ENCODE data around the gene TSPAN5. TPM values are rescaled to one million over a fixed set of nuclear protein-coding genes. Genes with fewer than 3 reads are reported as not detected.

Gene TSPAN5
- total RNA-seq, 1 donor from 2014 or later, result 14.7 TPM

DNA sequence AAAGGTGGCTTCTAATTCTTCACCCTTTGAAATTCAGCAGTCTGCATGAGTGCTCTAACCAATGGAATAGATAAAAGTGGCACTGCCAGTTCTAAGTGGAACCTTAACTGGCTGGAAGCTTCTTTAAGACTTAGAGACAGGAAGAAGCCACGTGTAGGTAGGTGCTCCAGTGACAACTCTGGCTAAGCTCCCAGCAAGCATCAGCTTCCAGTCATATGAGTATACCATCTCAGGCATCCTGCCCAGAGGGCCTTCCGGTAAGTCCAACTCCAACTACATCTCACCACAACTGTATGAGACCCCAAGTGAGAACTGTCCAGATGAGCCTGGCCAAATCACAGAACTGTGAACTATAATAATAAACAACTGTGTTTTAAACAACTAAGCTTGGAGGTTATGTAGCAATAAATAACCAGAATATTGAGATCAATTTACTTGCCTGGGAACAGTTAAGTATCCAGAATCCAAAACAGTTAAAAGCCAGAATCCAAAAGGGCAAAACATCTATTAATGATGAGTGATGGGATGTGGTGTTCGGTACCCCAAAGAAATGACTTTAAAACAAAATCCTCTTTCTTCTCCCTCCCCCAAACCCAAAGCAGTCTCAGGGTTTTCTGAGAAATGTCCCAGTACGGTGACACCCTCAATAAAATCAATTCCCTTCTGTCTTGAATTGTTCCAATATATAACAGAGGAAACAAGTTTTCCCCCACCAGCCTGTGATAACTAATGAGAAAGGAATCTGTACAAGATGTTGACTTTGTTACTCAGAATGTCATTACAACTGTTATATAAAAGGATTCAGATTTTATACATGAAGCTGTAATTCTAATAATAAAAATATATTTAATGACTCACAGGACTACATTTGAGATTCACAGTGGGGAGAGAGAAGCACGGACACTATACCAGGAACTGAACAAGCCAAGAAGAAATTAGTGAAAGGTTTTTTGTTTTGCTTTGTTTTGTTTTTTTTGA, 4.2 kb downstream of the TSPAN5 start:
- Mint-ChIP-seq H3K9me3 (peaks cover 21% of the 10 kb centered on the region), H3K4me3 (no peak overlapping the region), H3K27ac (no peak overlapping the region), H3K27me3 (ENCODE audit: low read depth) (peaks cover 50% of the 10 kb centered on the region), H3K36me3 (no peaks in the 10 kb centered on the region), H3K4me1 (peaks cover 19% of the 10 kb centered on the region)
- no peak for DNase-seq (ENCODE audit: low spot score in 2 of 2, unreplicated experiment in 2 of 2)
- TF ChIP-seq, protein P1, sequence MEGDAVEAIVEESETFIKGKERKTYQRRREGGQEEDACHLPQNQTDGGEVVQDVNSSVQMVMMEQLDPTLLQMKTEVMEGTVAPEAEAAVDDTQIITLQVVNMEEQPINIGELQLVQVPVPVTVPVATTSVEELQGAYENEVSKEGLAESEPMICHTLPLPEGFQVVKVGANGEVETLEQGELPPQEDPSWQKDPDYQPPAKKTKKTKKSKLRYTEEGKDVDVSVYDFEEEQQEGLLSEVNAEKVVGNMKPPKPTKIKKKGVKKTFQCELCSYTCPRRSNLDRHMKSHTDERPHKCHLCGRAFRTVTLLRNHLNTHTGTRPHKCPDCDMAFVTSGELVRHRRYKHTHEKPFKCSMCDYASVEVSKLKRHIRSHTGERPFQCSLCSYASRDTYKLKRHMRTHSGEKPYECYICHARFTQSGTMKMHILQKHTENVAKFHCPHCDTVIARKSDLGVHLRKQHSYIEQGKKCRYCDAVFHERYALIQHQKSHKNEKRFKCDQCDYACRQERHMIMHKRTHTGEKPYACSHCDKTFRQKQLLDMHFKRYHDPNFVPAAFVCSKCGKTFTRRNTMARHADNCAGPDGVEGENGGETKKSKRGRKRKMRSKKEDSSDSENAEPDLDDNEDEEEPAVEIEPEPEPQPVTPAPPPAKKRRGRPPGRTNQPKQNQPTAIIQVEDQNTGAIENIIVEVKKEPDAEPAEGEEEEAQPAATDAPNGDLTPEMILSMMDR (IDR thresholded peaks at IDR 0.05; ENCODE audit: unreplicated experiment), result no peak

DNA sequence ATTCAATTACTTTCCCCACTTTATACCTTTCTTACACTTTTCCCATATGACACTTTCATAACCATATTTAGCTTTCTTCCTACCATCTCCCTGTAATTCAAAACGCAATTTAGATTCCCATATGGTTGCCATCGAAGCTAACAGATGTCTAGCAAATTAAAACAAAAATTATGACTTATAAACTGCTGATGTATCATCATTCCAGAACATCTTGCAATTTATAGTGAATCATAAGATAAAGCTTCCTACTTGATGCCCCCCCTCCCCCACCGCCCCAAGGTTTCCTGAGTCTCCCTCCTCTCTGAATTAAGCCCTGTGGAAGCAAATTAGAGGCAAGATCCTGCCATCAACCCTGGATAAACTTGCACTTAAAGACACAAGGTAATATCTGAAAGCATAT, 5.4 kb downstream of the TSPAN5 start:
- Mint-ChIP-seq H3K27me3 (ENCODE audit: low read depth) (peaks cover 45% of the 10 kb centered on the region), H3K36me3 (no peaks in the 10 kb centered on the region), H3K27ac (no peak overlapping the region), H3K9me3 (peaks cover 21% of the 10 kb centered on the region), H3K4me1 (peaks cover 15% of the 10 kb centered on the region), H3K4me3 (no peak overlapping the region)
- TF ChIP-seq, protein P1 (IDR thresholded peaks at IDR 0.05; ENCODE audit: unreplicated experiment), result no peak
- DNase-seq (ENCODE audit: low spot score in 2 of 2, unreplicated experiment in 2 of 2), result no peak

DNA sequence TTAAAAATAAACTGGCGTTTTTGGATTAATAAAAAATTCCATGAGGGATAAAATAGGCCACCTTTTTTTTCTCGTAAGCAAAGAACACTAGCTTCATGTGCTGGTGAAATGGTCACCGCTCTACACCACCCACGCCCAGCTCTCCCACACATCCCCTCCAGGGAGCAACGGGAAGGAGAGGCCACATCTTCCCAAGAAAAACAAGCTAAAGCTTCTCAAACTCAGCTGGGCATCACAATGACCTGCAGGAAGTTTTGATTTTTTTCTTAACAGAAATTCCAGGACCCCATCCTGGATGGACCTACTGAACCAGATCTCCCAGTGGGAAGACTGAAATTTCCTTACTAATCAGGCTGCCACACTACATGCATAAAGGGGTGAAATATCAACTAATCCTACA, 9.8 kb downstream of the TSPAN5 start:
- no peaks in the 10 kb centered on the region for H3K4me1 Mint-ChIP-seq
- peaks cover 3% of the 10 kb centered on the region for H3K27me3 Mint-ChIP-seq (ENCODE audit: low read depth)
- no peak overlapping the region for H3K4me3 Mint-ChIP-seq
- H3K36me3 Mint-ChIP-seq, result no peaks in the 10 kb centered on the region
- H3K9me3 Mint-ChIP-seq, result peaks cover 21% of the 10 kb centered on the region
- H3K27ac Mint-ChIP-seq, result no peak overlapping the region
- TF ChIP-seq, protein P1 (IDR thresholded peaks at IDR 0.05; ENCODE audit: unreplicated experiment), result no peak
- DNase-seq (ENCODE audit: low spot score in 2 of 2, unreplicated experiment in 2 of 2), result no peak

DNA sequence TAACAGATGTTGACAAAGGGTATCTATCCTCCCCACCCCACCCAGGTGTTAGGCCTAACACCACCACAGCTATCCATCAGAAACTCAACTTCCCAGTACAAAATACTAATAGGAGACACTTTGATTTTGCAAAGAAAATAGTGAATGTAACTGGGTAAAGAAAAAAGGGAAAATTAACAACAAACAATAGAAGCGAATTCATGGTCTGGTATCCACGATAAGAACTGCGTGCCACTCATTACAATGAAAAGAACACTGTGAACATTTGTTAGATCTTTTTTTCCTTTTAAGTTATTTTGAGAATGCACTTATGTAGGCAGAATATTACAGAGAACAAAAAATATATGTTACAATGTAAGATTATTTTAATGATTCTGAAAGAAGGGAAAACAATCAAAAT, 12.0 kb downstream of the TSPAN5 start:
- DNase-seq (ENCODE audit: low spot score in 2 of 2, unreplicated experiment in 2 of 2), result no peak
- no peaks in the 10 kb centered on the region for H3K27me3 Mint-ChIP-seq (ENCODE audit: low read depth)
- peaks cover 20% of the 10 kb centered on the region for H3K9me3 Mint-ChIP-seq
- TF ChIP-seq, protein P1 (IDR thresholded peaks at IDR 0.05; ENCODE audit: unreplicated experiment), result no peak
- H3K4me3 Mint-ChIP-seq, result no peak overlapping the region
- H3K27ac Mint-ChIP-seq, result no peak overlapping the region
- H3K36me3 Mint-ChIP-seq, result no peaks in the 10 kb centered on the region
- peaks cover 2% of the 10 kb centered on the region for H3K4me1 Mint-ChIP-seq

DNA sequence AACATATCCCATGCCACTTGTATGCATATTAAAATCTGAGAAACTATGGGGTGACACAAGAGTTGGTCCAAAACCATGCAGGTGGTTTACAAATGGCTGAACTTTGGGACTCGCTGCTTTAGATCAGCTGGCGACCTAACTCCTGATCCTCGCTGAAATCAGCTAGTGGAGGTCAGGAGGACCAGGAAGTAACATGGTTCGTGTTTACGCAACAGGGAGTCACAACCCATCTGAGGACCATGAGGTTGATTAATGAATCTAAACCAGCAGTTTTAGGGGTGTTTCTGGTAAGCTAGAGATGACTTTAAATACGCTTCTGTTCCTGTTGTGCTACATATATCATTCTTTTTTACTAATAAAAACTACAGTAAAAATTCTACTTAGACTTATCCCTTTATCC, 12.9 kb downstream of the TSPAN5 start:
- peaks cover 3% of the 10 kb centered on the region for H3K4me1 Mint-ChIP-seq
- H3K27me3 Mint-ChIP-seq (ENCODE audit: low read depth), result no peaks in the 10 kb centered on the region

More for the DNA sequence above, 12.9 kb downstream of the TSPAN5 start:
- no peak for DNase-seq (ENCODE audit: low spot score in 2 of 2, unreplicated experiment in 2 of 2)
- Mint-ChIP-seq H3K9me3 (peaks cover 11% of the 10 kb centered on the region), H3K36me3 (no peaks in the 10 kb centered on the region), H3K4me3 (no peak overlapping the region), H3K27ac (no peak overlapping the region)
- TF ChIP-seq, protein P1 (IDR thresholded peaks at IDR 0.05; ENCODE audit: unreplicated experiment), result no peak

Measured in mesothelial cell of epicardium (in vitro differentiated cells).